Epithelial cell of proximal tubule (primary cell): ENCODE data around the gene VWA5A. TPM values are rescaled to one million over a fixed set of nuclear protein-coding genes. Genes with fewer than 3 reads are reported as not detected.
A peak's percentile ranks its signal among the peaks of the same experiment; 100 is the strongest.
"Not testable (repeated sequence)": the region's sequence is repeated elsewhere in the genome, so short reads cannot be mapped to it uniquely, and the experiment has no call there.

Source experiments
- DNase-seq: peaks from one replicate; pipeline ENCODE4 v3.0.0-alpha.2; 2011; ENCODE audit warnings: low read depth
- H3K4me3 ChIP-seq: 2 replicates; pipeline ENCODE4 v1.5.1; 2011; ENCODE audit warnings: low read depth, mild to moderate bottlenecking, low read length
- total RNA-seq: library from RNA; depleted of rRNA; stranded (reverse); fragments of >200 nt; gene quantifications from 2 replicates; pipeline ENCODE4 v1.2.3, GENCODE V29; 2015
- TF ChIP-seq, protein P1 (sequence below): conservative IDR thresholded peaks from 2 replicates; pipeline ENCODE4 v1.5.1; 2012; ENCODE audit warnings: low read depth, mild to moderate bottlenecking, low read length

Gene VWA5A
- total RNA-seq, 1 donor from 2014 or later, result 13.1 TPM

DNA sequence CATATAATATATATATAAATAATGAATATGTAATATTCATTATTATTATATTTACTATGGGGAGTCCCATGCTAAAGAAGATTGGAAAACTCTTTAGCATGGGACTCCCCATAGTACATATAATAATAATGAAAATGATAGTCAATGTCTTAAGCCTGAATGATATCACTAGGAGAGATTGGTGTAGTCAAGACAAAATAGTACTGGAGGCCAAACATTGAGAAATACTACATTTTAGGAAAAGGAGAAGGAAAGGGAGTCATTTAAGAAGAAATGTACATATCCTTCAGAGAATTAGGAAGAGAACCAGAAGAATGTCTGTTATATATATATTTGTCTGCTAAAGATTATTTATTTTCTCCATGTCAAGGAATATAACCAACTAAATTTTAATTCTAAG, 5.0 kb upstream of the VWA5A start:
- H3K4me3 ChIP-seq, result no peak overlapping the region
- TF ChIP-seq, protein P1, sequence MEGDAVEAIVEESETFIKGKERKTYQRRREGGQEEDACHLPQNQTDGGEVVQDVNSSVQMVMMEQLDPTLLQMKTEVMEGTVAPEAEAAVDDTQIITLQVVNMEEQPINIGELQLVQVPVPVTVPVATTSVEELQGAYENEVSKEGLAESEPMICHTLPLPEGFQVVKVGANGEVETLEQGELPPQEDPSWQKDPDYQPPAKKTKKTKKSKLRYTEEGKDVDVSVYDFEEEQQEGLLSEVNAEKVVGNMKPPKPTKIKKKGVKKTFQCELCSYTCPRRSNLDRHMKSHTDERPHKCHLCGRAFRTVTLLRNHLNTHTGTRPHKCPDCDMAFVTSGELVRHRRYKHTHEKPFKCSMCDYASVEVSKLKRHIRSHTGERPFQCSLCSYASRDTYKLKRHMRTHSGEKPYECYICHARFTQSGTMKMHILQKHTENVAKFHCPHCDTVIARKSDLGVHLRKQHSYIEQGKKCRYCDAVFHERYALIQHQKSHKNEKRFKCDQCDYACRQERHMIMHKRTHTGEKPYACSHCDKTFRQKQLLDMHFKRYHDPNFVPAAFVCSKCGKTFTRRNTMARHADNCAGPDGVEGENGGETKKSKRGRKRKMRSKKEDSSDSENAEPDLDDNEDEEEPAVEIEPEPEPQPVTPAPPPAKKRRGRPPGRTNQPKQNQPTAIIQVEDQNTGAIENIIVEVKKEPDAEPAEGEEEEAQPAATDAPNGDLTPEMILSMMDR, result no peak
- no peak for DNase-seq

DNA sequence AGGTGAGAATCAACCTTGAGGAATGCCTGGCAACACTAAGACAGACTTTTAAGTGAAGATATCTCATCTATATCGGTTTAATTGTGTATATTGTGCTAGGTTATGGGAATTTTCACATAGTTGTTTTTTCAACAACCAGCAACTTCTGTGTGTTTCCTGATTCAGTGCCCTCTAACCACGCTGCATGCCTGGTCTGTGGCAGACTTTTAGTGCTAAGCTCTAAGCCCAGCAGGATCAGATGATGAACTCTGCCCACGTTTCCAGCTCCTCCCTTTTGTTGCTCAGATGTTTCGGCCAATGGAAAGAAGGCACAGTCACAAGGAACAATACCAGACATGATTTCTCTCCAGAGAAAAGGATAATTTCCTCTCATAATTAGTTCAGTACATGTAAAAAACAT, 1.4 kb upstream of the VWA5A start:
- peak; percentile 18 for DNase-seq
- TF ChIP-seq, protein P1, result no peak
- no peak overlapping the region for H3K4me3 ChIP-seq

DNA sequence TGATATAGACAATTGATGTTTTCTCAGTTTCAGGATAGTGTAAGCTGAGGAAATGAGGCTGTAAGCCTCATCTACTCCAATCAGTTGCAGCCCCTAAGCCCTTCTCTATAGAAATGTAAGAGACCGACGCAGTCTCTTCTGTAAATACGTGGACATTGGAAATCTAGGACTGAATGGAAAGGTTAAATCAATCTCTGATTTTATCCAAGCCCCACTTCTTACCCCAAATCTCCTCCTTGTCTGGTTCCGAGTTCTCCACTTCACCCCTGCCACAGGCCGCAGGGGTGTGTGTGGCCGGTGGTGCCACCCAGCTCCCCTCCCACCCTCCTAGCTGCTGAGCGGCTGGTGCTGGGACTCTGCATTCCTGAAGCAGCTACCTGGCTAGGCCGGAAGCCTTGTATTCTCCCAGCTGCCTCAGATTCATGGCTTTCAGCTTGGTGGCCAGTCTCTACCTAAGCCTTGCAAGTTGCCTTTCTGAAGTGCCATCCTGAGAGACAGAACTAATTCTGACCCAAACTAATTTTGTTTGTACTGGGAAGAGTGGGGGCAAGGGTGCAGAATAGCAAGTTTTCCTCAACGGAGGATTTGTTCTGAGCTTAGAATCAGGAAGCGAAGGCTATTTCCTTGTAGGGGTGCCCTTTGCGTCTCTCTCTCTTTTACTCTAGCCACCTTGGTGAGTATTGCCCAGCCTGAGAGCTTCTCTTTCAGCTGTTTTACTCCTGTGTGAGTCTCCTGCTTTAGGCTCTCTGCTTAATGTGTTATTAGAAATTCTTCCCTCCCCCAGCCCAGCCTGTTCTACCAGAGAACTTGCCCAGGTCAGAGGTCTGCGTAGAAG, 749 bp downstream of the VWA5A start:
- DNase-seq, result peak; percentile 6
- H3K4me3 ChIP-seq, result peak overlapping the region; percentile 78

DNA sequence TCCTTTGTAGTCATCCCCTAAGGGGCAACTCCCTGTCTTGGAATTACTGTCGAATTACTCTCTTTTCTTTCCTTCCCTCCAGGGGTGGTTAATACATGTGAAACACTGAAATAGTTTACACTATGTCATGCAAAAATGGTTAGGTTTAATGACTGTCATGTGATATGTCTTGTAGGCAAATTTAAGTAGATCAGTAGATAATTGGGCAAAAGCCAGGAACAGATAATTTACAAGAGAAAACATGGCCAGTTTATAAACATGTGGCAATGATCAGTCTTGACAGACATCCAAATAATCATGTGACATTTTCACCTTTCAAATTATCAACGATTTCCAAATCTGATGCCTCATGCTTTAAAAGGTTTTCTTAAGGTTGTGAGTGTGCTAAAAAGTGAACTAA, 3.9 kb downstream of the VWA5A start:
- TF ChIP-seq, protein P1, result no peak
- H3K4me3 ChIP-seq, result no peak overlapping the region
- DNase-seq, result no peak

More for the DNA sequence above, 749 bp downstream of the VWA5A start:
- TF ChIP-seq, protein P1, result no peak

DNA sequence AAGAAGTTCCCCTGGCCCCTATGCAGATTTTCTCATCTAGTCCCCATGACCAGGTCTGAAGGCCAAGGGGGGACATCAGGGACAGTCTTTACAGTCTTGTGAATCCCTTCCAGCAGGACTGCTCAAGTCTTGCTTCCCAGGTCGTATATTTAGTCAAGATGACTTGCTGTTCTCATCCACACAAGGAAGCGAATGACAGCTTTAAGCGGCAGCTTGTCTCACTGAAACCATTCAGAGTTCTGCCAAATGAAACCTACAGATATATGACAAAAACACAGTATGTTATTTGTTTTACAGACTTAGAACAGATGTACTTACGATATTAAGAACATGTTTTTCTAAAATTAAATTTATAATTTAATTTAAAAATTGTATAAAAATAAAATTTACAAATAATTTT, 5.6 kb downstream of the VWA5A start:
- DNase-seq, result no peak
- TF ChIP-seq, protein P1, result no peak
- H3K4me3 ChIP-seq, result no peak overlapping the region

DNA sequence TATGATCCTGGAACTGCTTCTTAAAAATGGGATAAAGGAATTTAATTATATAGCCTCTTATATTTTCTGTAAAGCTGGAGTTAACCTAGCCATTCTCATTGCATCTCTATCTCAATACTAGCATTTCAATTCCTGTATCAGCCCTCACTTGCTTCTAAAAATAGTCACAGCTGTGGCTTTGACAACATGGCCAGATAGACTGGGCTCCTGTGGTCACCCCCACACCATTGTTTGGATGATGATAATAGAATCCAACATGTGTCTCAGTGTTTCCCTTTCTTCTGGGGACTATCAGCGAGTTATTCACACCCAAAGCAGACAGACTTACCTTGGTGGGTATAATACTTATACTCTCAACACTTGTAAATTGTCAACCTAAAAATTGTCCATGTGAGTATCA, 6.9 kb downstream of the VWA5A start:
- TF ChIP-seq, protein P1, result no peak
- no peak for DNase-seq
- no peak overlapping the region for H3K4me3 ChIP-seq

DNA sequence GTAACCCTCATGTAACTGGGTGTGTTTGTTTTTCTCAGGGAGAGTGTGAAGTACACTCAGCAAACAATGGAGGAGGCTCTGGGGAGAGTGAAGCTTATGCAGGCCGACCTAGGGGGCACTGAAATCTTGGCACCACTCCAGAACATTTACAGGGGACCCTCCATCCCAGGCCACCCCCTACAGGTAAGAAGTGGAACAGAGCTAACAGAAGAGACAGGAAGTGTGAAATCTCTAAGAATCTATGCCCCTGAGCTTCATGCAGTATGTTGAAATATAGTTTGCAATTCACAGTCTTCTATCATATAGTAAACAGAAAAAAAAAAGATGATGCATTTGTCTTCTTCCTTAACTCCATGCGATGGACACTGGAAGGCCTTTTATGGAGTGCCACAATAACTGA, 8.4 kb downstream of the VWA5A start:
- TF ChIP-seq, protein P1, result peak; percentile 41
- DNase-seq, result no peak
- no peak overlapping the region for H3K4me3 ChIP-seq

DNA sequence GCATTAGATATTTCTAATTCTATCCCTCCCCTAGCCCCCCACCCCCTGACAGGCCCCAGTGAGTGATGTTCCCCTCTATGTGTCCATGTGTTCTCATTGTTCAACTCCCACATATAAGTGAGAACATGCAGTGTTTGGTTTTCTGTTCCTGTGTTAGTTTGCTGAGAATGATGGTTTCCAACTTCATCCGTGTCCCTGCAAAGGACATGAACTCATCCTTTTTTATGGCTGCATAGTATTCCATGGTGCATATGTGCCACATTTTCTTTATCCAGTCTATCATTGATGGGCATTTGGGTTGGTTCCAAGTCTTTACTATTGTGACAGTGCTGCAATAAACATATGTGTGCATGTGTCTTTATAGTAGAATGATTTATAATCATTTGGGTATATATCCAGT, 11.9 kb downstream of the VWA5A start:
- not testable (repeated sequence) for DNase-seq, H3K4me3 ChIP-seq
